ENCODE data around the gene ZNF782. TPM values are rescaled to one million over a fixed set of nuclear protein-coding genes. Genes with fewer than 3 reads are reported as not detected.

Gene ZNF782
- total RNA-seq, 1 experiment from 2014 or later: 4.9 TPM

GRCh38 chr9:96885424-96885823 lies 31.1 kb upstream of the ZNF782 start:
- H3K27ac Mint-ChIP-seq: no peak overlapping the region; a peak in 1 of 7 replicates
- Histone ChIP-seq H2BK15ac (ENCODE audit: low read depth, low read length) (no peak overlapping the region), H2AFZ (ENCODE audit: low read length) (no peak overlapping the region), H4K20me1 (ENCODE audit: control insufficient read depth, insufficient read depth, insufficient read length) (no peaks in the 10 kb centered on the region), H3K4ac (ENCODE audit: low read depth, low read length) (no peak overlapping the region), H4K91ac (ENCODE audit: insufficient read length, low read depth, low read length) (no peak overlapping the region), H3K23ac (ENCODE audit: insufficient read length, low read depth, low read length) (no peak overlapping the region), H3K27me3 (ENCODE audit: insufficient read depth, low read length) (no peaks in the 10 kb centered on the region), H3K79me1 (ENCODE audit: insufficient read depth, low read depth, low read length, poor library complexity, severe bottlenecking) (no peaks in the 10 kb centered on the region), H2BK120ac (ENCODE audit: low read depth, low read length, poor library complexity, severe bottlenecking) (no peak overlapping the region), H3K79me2 (ENCODE audit: insufficient read depth, low read length) (no peaks in the 10 kb centered on the region), H2BK12ac (ENCODE audit: insufficient read length, low read depth, low read length) (no peak overlapping the region), H3T11ph (ENCODE audit: low read length) (no peak overlapping the region), H2BK20ac (ENCODE audit: low read depth, low read length, poor library complexity, severe bottlenecking) (no peak overlapping the region), H4K5ac (ENCODE audit: insufficient read length, low read depth, low read length) (no peak overlapping the region), H3K9me3 (ENCODE audit: control insufficient read depth, low read depth, low read length) (no peaks in the 10 kb centered on the region), H2BK5ac (ENCODE audit: insufficient read length, low read length) (no peak overlapping the region), H2AK5ac (ENCODE audit: insufficient read length, low read length) (no peak overlapping the region), H3K4me1 (ENCODE audit: insufficient read depth, low read length) (no peaks in the 10 kb centered on the region), H3K23me2 (ENCODE audit: insufficient read length, low read depth, low read length, poor library complexity, severe bottlenecking) (no peaks in the 10 kb centered on the region), H3K27ac (ENCODE audit: insufficient read length, low read depth, low read length) (no peak overlapping the region), H3K18ac (ENCODE audit: insufficient read length, low read depth, low read length) (no peak overlapping the region), H3K9ac (ENCODE audit: extremely low read depth, insufficient read length, low read length) (no peak overlapping the region), H4K8ac (replicated peaks; ENCODE audit: insufficient read length, low read depth, low read length) (no peak overlapping the region), H3K14ac (ENCODE audit: insufficient read depth, low read length) (no peak overlapping the region), H3K4me2 (ENCODE audit: insufficient read depth, insufficient read length, low read length) (no peak overlapping the region), H3K56ac (ENCODE audit: insufficient read length, low read depth, low read length) (no peak overlapping the region)
- H3K36me3 Mint-ChIP-seq (ENCODE audit: insufficient read depth in 1 of 3, low read depth in 3 of 3): no peaks in the 10 kb centered on the region
- TF ChIP-seq, protein P1, sequence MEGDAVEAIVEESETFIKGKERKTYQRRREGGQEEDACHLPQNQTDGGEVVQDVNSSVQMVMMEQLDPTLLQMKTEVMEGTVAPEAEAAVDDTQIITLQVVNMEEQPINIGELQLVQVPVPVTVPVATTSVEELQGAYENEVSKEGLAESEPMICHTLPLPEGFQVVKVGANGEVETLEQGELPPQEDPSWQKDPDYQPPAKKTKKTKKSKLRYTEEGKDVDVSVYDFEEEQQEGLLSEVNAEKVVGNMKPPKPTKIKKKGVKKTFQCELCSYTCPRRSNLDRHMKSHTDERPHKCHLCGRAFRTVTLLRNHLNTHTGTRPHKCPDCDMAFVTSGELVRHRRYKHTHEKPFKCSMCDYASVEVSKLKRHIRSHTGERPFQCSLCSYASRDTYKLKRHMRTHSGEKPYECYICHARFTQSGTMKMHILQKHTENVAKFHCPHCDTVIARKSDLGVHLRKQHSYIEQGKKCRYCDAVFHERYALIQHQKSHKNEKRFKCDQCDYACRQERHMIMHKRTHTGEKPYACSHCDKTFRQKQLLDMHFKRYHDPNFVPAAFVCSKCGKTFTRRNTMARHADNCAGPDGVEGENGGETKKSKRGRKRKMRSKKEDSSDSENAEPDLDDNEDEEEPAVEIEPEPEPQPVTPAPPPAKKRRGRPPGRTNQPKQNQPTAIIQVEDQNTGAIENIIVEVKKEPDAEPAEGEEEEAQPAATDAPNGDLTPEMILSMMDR (conservative IDR thresholded peaks at IDR 0.05): no peak
- DNase-seq: no peak
- H3K27me3 Mint-ChIP-seq (ENCODE audit: low read depth): peaks cover 1% of the 10 kb centered on the region; the same call in 1 of the 2 replicates
- H3K4me3 Mint-ChIP-seq: no peak overlapping the region
- no peaks in the 10 kb centered on the region for H3K9me3 Mint-ChIP-seq
- no peaks in the 10 kb centered on the region for H3K4me1 Mint-ChIP-seq
